H1 (cell line): ENCODE data around the gene NMNAT3. TPM values are rescaled to one million over a fixed set of nuclear protein-coding genes. Genes with fewer than 3 reads are reported as not detected.

Source experiments
- CTCF ChIA-PET: fragments of 300-600 bp; sonication (Branson Sonifier 250); formaldehyde crosslinking; loops from one replicate; lab custom pipeline; 2021; ENCODE audit not compliant: partially characterized antibody; lab: Charles Lee
- POLR2A ChIA-PET: fragments of 300-600 bp; sonication (Branson Sonifier 250); formaldehyde crosslinking; loops from one replicate; lab custom pipeline; 2021; ENCODE audit warnings: inconsistent platforms; ENCODE audit not compliant: partially characterized antibody; lab: Charles Lee
- DNase-seq, 2 experiments: peaks; one replicate each; pipeline versions ENCODE4 v3.0.0 to v3.0.0-alpha.2; 2010 to 2022; ENCODE audit warnings: low spot score in 2 of 2, low read depth in 1 of 2, mixed read lengths in 1 of 2
- FAIRE-seq: peaks from 2 replicates; lab custom pipeline; 2011; peaks lifted over from hg19 to GRCh38; lab: Jason Lieb, UNC
- H2AFZ ChIP-seq: 2 replicates; pipeline ENCODE4 v1.8.1; 2012; ENCODE audit warnings: low read length, inconsistent platforms
- H2AK5ac ChIP-seq: 2 replicates; pipeline ENCODE4 v1.6.1; 2013; ENCODE audit warnings: low read depth, low read length
- H2BK120ac ChIP-seq: replicated peaks from 2 replicates; pipeline ENCODE3; 2013; ENCODE audit warnings: low read depth, low read length, inconsistent platforms
- H2BK12ac ChIP-seq: 2 replicates; pipeline ENCODE4 v1.6.1; 2013; ENCODE audit warnings: low read depth, low read length
- H2BK15ac ChIP-seq: 2 replicates; pipeline ENCODE4 v1.6.1; 2013; ENCODE audit warnings: low read length
- H2BK20ac ChIP-seq: 2 replicates; pipeline ENCODE4 v1.6.1; 2013; ENCODE audit warnings: low read length
- H2BK5ac ChIP-seq: 2 replicates; pipeline ENCODE4 v1.6.1; 2013; ENCODE audit warnings: low read depth, low read length
- H3K14ac ChIP-seq: 2 replicates; pipeline ENCODE4 v1.6.1; 2013; ENCODE audit warnings: inconsistent platforms; ENCODE audit not compliant: insufficient read length
- H3K18ac ChIP-seq: 2 replicates; pipeline ENCODE4 v1.6.1; 2013; ENCODE audit warnings: low read length; ENCODE audit errors: extremely low read depth
- H3K23ac ChIP-seq: 2 replicates; pipeline ENCODE4 v1.6.1; 2013; ENCODE audit warnings: inconsistent platforms; ENCODE audit not compliant: insufficient read length
- H3K23me2 ChIP-seq: 2 replicates; pipeline ENCODE4 v1.6.1; 2013; ENCODE audit warnings: low read depth, low read length
- H3K27ac ChIP-seq: 2 replicates; pipeline ENCODE4 v1.6.1; 2011; ENCODE audit warnings: low read depth, low read length, inconsistent platforms
- H3K27me3 ChIP-seq, 4 experiments: replicated peaks in 1 of 4; 1 replicate in 1 of 4; 2 replicates in 3 of 4; pipeline versions ENCODE4 v1.6.1 to v1.8.1; 2011 to 2013; ENCODE audit warnings: low read length in 3 of 4, mild to moderate bottlenecking in 3 of 4, inconsistent platforms in 2 of 4, mixed read lengths in 2 of 4, moderate library complexity in 1 of 4; ENCODE audit not compliant: control insufficient read depth in 3 of 4, insufficient read depth in 3 of 4; ENCODE audit errors: extremely low read depth in 1 of 4
- H3K36me3 ChIP-seq, 4 experiments: 2 replicates each; pipeline versions ENCODE4 v1.6.1 to v1.8.1; 2011 to 2013; ENCODE audit warnings: mild to moderate bottlenecking in 4 of 4, low read length in 3 of 4, moderate library complexity in 2 of 4, control low read depth in 1 of 4, inconsistent platforms in 1 of 4; ENCODE audit not compliant: insufficient read depth in 4 of 4, control insufficient read depth in 2 of 4
- H3K4ac ChIP-seq: replicated peaks from 2 replicates; pipeline ENCODE3; 2013; ENCODE audit warnings: low read length, low read depth, mixed read lengths, inconsistent platforms; ENCODE audit not compliant: insufficient read length
- H3K4me1 ChIP-seq, 4 experiments: replicated peaks in 1 of 4; 1 replicate in 1 of 4; 2 replicates in 3 of 4; pipeline versions ENCODE4 v1.6.1 to v1.8.1; 2011 to 2013; ENCODE audit warnings: low read length in 3 of 4, inconsistent platforms in 2 of 4, mixed read lengths in 1 of 4; ENCODE audit not compliant: insufficient read depth in 4 of 4, control insufficient read depth in 3 of 4
- H3K4me2 ChIP-seq, 2 experiments: 2 replicates each; pipeline versions ENCODE4 v1.6.1 to v1.8.1; 2011 to 2013; ENCODE audit warnings: low read depth in 2 of 2, low read length in 2 of 2, control low read depth in 1 of 2, inconsistent platforms in 1 of 2, mild to moderate bottlenecking in 1 of 2; ENCODE audit not compliant: insufficient read depth in 1 of 2
- H3K4me3 ChIP-seq, 4 experiments: fragments of 200-600, 300-600 bp in 1 of 4; sonication (generic), shearing (Covaris generic), sonication (Bioruptor Twin) in 1 of 4; 2 replicates each; pipeline versions ENCODE4 v1.5.1 to v1.8.1; 2011 to 2016; ENCODE audit warnings: low read length in 4 of 4, low read depth in 3 of 4, control low read depth in 2 of 4, inconsistent platforms in 2 of 4, mild to moderate bottlenecking in 2 of 4, mixed read lengths in 1 of 4, moderate library complexity in 1 of 4; ENCODE audit not compliant: insufficient read depth in 2 of 4; ENCODE audit errors: extremely low read depth in 1 of 4
- H3K56ac ChIP-seq: replicated peaks from 2 replicates; pipeline ENCODE3; 2013; ENCODE audit warnings: low read depth, mild to moderate bottlenecking, mixed read lengths, low read length, inconsistent platforms; ENCODE audit not compliant: insufficient read length
- H3K79me1 ChIP-seq: 2 replicates; pipeline ENCODE4 v1.6.1; 2013; ENCODE audit warnings: low read depth, low read length, control low read depth
- H3K79me2 ChIP-seq, 2 experiments: 2 replicates each; pipeline versions ENCODE4 v1.6.1 to v1.8.1; 2012 to 2013; ENCODE audit warnings: low read length in 2 of 2, mild to moderate bottlenecking in 2 of 2, inconsistent platforms in 1 of 2; ENCODE audit not compliant: insufficient read depth in 2 of 2, control insufficient read depth in 1 of 2
- H3K9ac ChIP-seq, 4 experiments: replicated peaks in 1 of 4; 1 replicate in 1 of 4; 2 replicates in 3 of 4; pipeline versions ENCODE4 v1.6.1 to v1.8.1; 2011 to 2013; ENCODE audit warnings: low read depth in 3 of 4, low read length in 3 of 4, control low read depth in 2 of 4, mild to moderate bottlenecking in 2 of 4, moderate library complexity in 2 of 4, inconsistent platforms in 1 of 4; ENCODE audit errors: extremely low read depth in 1 of 4
- H3K9me3 ChIP-seq, 2 experiments: 2 replicates each; pipeline versions ENCODE4 v1.6.1 to v1.8.1; 2012 to 2013; ENCODE audit warnings: mild to moderate bottlenecking in 2 of 2, moderate library complexity in 2 of 2, control low read depth in 1 of 2, inconsistent platforms in 1 of 2, low read depth in 1 of 2, low read length in 1 of 2, mixed read lengths in 1 of 2; ENCODE audit not compliant: insufficient read depth in 2 of 2
- H4K20me1 ChIP-seq, 2 experiments: replicated peaks in 1 of 2; 2 replicates each; pipeline versions ENCODE3 to v1.8.1; 2011 to 2013; ENCODE audit warnings: inconsistent platforms in 2 of 2, low read length in 2 of 2, mild to moderate bottlenecking in 1 of 2; ENCODE audit not compliant: insufficient read depth in 2 of 2, control insufficient read depth in 1 of 2
- H4K5ac ChIP-seq: 2 replicates; pipeline ENCODE4 v1.6.1; 2013; ENCODE audit warnings: low read length, low read depth, mixed read lengths, inconsistent platforms; ENCODE audit not compliant: insufficient read length
- H4K8ac ChIP-seq: 2 replicates; pipeline ENCODE4 v1.8.0; 2013; ENCODE audit warnings: mild to moderate bottlenecking, moderate library complexity, low read length, inconsistent platforms; ENCODE audit not compliant: insufficient read depth; ENCODE audit errors: extremely low read depth
- H4K91ac ChIP-seq: replicated peaks from 2 replicates; pipeline ENCODE3; 2013; ENCODE audit warnings: low read length, mixed read lengths, inconsistent platforms; ENCODE audit not compliant: insufficient read length
- CBX5 ChIP-seq: fragments of 300-800, 300-1000 bp; sonication (generic); IDR thresholded peaks from 2 replicates; pipeline ENCODE4 v1.7.1; 2016; ENCODE audit warnings: antibody characterized with exemption, low read length, low read depth
- CBX8 ChIP-seq: fragments of 300-800, 300-1000 bp; sonication (generic); IDR thresholded peaks from 2 replicates; pipeline ENCODE4 v1.7.1; 2016; ENCODE audit warnings: low read depth, low read length, borderline replicate concordance
- CHD1 ChIP-seq: IDR thresholded peaks from 2 replicates; pipeline ENCODE4 v1.6.1; 2012; ENCODE audit warnings: low read depth, low read length, improper control_type of control experiment
- GABPA ChIP-seq: IDR thresholded peaks from 2 replicates; pipeline ENCODE4 v1.6.1; 2011; ENCODE audit warnings: mild to moderate bottlenecking, low read length, moderate library complexity, borderline replicate concordance; ENCODE audit not compliant: insufficient read depth
- HDAC2 ChIP-seq, 2 experiments: fragments of 300-600 bp in 1 of 2; sonication (generic) in 1 of 2; IDR thresholded peaks; 2 replicates each; pipeline ENCODE4 v1.6.1; 2011 to 2012; ENCODE audit warnings: low read depth in 2 of 2, low read length in 2 of 2, mild to moderate bottlenecking in 2 of 2, moderate library complexity in 2 of 2, borderline replicate concordance in 1 of 2, inconsistent platforms in 1 of 2
- PHF8 ChIP-seq: fragments of 200-600 bp; sonication (generic); conservative IDR thresholded peaks from 2 replicates; pipeline ENCODE4 v1.7.1; 2012; ENCODE audit warnings: low read depth, mild to moderate bottlenecking, inconsistent platforms, low read length, moderate library complexity
- POLR2A ChIP-seq, 2 experiments: IDR thresholded peaks; 1 replicate in 1 of 2; 2 replicates in 1 of 2; pipeline ENCODE4 v1.6.1; 2011; ENCODE audit warnings: low read depth in 2 of 2, low read length in 2 of 2, mild to moderate bottlenecking in 2 of 2; ENCODE audit errors: control extremely low read depth in 1 of 2
- RAD21 ChIP-seq, 2 experiments: IDR thresholded peaks in 1 of 2; conservative IDR thresholded peaks in 1 of 2; 2 replicates each; pipeline ENCODE4 v1.6.1; 2011; ENCODE audit warnings: low read depth in 2 of 2, low read length in 2 of 2, improper control_type of control experiment in 1 of 2, inconsistent platforms in 1 of 2, mild to moderate bottlenecking in 1 of 2, moderate library complexity in 1 of 2
- RNF2 ChIP-seq: fragments of 200-900, 300-1000 bp; sonication (generic); IDR thresholded peaks from 2 replicates; pipeline ENCODE4 v1.7.1; 2016; ENCODE audit warnings: borderline replicate concordance, low read depth, mild to moderate bottlenecking, antibody characterized with exemption, low read length; ENCODE audit not compliant: poor library complexity, severe bottlenecking; ENCODE audit errors: missing control alignments
- SP4 ChIP-seq: IDR thresholded peaks from 2 replicates; pipeline ENCODE4 v1.6.1; 2012; ENCODE audit warnings: low read length, inconsistent platforms
- TBP ChIP-seq: IDR thresholded peaks from 2 replicates; pipeline ENCODE4 v1.6.1; 2011; ENCODE audit warnings: low read depth, low read length, improper control_type of control experiment
- WGBS, 2 experiments: shearing (Covaris generic) in 1 of 2; methylation state at CpG; one replicate each; pipeline versions ENCODE4 v1.1.6 to v1.1.7; 2013 to 2015; ENCODE audit warnings: low lambda C conversion rate in 2 of 2, mixed read lengths in 2 of 2, inconsistent platforms in 1 of 2, low coverage in 1 of 2, missing lambda C conversion rate in 1 of 2; ENCODE audit not compliant: insufficient replicate concordance in 2 of 2, insufficient coverage in 1 of 2, insufficient read length in 1 of 2; ENCODE audit errors: extremely low coverage in 1 of 2, missing lambda C conversion rate in 1 of 2; 5-methylcytosine and 5-hydroxymethylcytosine counted together
- polyA plus RNA-seq, 7 experiments: library from polyadenylated mRNA; depleted of rRNA in 3 of 7; stranded (reverse) in 5 of 7; unstranded in 2 of 7; fragments of >200 nt in 5 of 7; fragments of 200-250 nt in 2 of 7; gene quantifications; 1 replicate in 5 of 7; 2 replicates in 1 of 7; 4 replicates in 1 of 7; pipeline versions ENCODE4 v1.2.1 to v1.2.3, GENCODE V29; 2011 to 2013; ENCODE audit warnings: missing spikeins in 2 of 7, mixed read lengths in 2 of 7
- total RNA-seq: library from RNA; stranded (reverse); fragmentation: NEBNext Ultra II Directional; extraction: Animal tissue kit (Norgen Biotek cat#: 25700); gene quantifications from 2 replicates; pipeline ENCODE4 v1.2.1, GENCODE V29; 2021
- TF ChIP-seq, protein P1 (sequence below): IDR thresholded peaks from 2 replicates; pipeline ENCODE4 v1.6.1; 2011; ENCODE audit warnings: low read depth, mild to moderate bottlenecking, low read length; ENCODE audit not compliant: insufficient read depth
- TF ChIP-seq, protein P2 (sequence below): IDR thresholded peaks from 2 replicates; pipeline ENCODE4 v1.6.1; 2011; ENCODE audit warnings: low read length, improper control_type of control experiment

The NMNAT3 gene
- total and polyA plus RNA-seq, 2 of the 8 experiments (the other 6 are each of a cell fraction or from before 2014, with no cell fraction given): 4.2 to 4.3 TPM

DNA sequence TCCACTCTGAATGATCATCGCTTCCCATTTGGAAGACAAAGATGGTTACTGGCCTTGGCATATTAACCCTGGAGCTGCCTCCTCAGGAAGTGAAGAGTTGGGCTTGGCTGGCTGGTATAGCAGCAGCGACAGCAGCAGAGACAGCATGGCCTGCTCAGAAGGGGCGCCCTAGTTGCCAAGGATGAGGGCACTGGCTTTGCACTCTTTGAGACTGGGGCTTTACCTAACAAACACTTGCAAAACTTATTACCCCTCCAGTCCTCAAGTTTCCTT, 69.7 kb downstream of the NMNAT3 start:
- Histone ChIP-seq H2AFZ (no peak overlapping the region), H3K36me3 (no peaks in the 10 kb centered on the region), H3K79me1 (no peaks in the 10 kb centered on the region), H3K4ac (no peak overlapping the region), H3K9me3 (no peaks in the 10 kb centered on the region), H2BK5ac (no peak overlapping the region), H4K5ac (no peak overlapping the region), H2AK5ac (no peak overlapping the region), H2BK120ac (no peak overlapping the region), H4K20me1 (no peaks in the 10 kb centered on the region), H3K27ac (no peak overlapping the region), H3K79me2 (no peaks in the 10 kb centered on the region), H2BK12ac (no peak overlapping the region), H3K23ac (no peak overlapping the region), H3K18ac (no peak overlapping the region), H2BK15ac (no peak overlapping the region), H3K4me2 (no peak overlapping the region), H2BK20ac (no peak overlapping the region), H3K4me3 (no peak overlapping the region), H3K56ac (no peak overlapping the region), H3K27me3 (no peaks in the 10 kb centered on the region), H3K4me1 (no peaks in the 10 kb centered on the region; a peak in 2 of 7 replicates), H3K9ac (no peak overlapping the region), H3K14ac (no peak overlapping the region), H4K8ac (no peak overlapping the region), H3K23me2 (no peaks in the 10 kb centered on the region), H4K91ac (no peak overlapping the region)
- no peak for FAIRE-seq
- ChIA-PET CTCF (no interaction called here), POLR2A (no interaction called here)
- WGBS, 2 experiments: 63% methylated on average over 3 of the region's 3 CpGs; no CpG with 5 or more reads in 1 of the 2 experiments
- DNase-seq: no peak
- TF ChIP-seq POLR2A (IDR thresholded peaks at IDR 0.05; ENCODE audit: control extremely low read depth in 1 of 2, low read depth in 2 of 2, low read length in 2 of 2): no peak
- TF ChIP-seq TBP: no peak
- TF ChIP-seq CHD1: no peak
- no peak for TF ChIP-seq HDAC2 (IDR thresholded peaks at IDR 0.05; ENCODE audit: borderline replicate concordance in 1 of 2, low read depth in 2 of 2, low read length in 2 of 2)
- TF ChIP-seq GABPA: no peak
- TF ChIP-seq, protein P1, sequence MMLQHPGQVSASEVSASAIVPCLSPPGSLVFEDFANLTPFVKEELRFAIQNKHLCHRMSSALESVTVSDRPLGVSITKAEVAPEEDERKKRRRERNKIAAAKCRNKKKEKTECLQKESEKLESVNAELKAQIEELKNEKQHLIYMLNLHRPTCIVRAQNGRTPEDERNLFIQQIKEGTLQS: no peak
- TF ChIP-seq RAD21 (IDR thresholded peaks at IDR 0.05 in 1 of 2, conservative IDR thresholded peaks at IDR 0.05 in 1 of 2; ENCODE audit: low read depth in 2 of 2, low read length in 2 of 2): no peak
- TF ChIP-seq PHF8: no peak
- TF ChIP-seq, protein P2, sequence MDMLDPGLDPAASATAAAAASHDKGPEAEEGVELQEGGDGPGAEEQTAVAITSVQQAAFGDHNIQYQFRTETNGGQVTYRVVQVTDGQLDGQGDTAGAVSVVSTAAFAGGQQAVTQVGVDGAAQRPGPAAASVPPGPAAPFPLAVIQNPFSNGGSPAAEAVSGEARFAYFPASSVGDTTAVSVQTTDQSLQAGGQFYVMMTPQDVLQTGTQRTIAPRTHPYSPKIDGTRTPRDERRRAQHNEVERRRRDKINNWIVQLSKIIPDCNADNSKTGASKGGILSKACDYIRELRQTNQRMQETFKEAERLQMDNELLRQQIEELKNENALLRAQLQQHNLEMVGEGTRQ: no peak
- no peak for TF ChIP-seq RNF2
- TF ChIP-seq CBX5: no peak
- no peak for TF ChIP-seq CBX8
- TF ChIP-seq SP4: no peak
